IPS DF 4.7 (cell line): ENCODE results near the gene PRKCB.

ENCODE experiments used
- DNase-seq: peaks from one replicate; pipeline ENCODE4 v3.0.0-alpha.2; 2013; ENCODE audit warnings: low spot score; ENCODE audit errors: extremely low read depth

The PRKCB gene

DNA sequence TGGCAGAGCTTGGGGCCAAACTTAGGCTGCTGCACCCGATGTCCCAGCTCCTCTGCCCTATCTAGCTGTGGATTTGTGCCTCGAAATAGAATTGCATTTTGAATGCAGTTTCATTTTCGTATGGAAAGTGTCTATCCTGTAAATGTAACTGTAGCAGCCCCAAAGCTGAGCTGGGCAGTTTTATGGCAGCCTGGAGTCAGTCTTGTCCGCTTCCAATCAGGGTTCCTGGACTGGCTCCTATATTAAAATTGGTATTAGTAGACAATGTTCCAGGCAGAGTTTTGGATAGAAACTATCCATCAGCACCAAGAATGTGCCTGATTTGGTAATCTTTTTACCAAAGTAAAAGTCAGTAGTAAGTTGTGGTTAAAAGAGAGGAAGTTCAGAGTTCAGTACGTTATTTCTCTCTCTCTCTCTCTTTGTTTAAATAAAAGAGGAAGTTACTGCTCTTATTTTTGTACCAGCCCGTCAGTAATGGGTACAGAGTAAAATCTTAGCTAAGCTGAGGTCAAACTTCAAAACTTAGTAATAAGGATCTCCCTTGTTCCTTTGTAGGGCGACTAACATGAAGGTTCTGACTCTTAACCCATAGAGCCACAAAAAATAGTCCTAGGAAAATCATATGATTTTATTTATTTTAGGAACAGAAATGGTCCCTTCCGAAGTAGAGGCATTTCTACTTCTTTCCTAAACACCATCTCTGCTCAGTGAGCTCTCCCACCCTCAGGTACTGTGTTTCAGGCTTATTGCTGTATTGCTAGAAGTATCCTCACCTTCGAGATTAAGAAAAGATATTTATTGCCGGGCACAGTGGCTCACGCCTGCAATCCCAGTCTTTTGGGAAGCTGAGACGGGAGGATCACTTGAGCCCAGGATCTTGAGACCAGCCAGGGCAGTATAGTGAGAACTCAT is 28.0 kb downstream of the PRKCB start:
- DNase-seq: no peak

DNA sequence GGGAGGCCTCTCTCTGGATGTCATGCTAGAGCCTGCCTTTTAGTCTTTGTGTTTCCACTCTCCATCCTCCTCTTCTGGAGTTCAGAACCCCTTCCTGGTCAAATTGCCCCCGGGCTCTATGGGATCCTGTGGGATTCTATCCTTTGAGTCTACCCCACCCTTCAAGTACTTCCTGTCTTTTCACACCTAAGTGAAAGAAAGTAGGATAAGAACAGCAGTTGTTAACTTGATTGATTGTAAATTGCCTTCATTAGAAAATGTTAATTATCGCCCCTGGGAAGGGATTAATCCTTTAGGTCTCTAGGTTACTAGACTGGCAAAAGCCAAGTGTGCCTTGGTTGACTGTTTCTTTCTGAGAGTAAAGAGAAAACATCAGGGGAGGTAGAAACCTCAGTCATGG is 30.1 kb downstream of the PRKCB start:
- DNase-seq: no peak

DNA sequence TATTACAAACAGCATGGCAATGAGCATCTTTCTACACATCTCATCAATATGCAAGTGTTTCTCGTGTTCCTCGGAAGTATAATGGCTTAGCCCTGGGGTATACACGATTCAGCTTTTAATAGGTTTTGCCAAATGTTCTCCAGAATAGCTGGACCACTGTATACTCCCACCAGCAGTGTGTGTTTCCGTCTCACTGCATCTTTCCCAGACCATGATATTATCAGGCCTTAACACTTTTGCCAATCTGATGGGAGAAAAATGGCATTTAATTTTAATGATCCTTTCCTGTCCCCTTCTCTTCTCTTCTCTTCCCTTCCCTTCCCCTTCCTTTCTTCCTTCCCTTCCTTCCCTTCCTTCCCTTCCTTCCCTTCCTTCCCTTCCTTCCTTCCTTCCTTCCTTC is 30.8 kb downstream of the PRKCB start:
- DNase-seq: no peak

DNA sequence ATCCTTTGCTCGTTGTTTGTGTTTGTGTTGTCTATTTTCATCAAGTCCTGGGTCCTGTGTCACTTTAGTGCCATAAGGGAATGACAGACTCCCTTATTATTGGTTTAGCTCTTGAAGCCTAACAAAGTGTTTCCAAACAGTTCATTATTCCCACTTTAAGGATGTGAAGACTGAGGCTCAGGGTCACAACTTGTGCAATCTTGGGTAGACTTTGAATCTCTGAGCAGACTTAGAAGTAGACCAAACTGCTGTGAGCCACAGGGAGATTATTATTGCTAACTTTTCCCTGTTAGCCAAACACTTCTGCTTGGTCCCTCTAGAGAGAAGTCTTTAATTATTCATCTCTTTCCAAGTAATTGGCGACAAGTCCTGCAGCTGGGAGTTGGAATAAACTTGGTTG is 31.8 kb downstream of the PRKCB start:
- DNase-seq: no peak

DNA sequence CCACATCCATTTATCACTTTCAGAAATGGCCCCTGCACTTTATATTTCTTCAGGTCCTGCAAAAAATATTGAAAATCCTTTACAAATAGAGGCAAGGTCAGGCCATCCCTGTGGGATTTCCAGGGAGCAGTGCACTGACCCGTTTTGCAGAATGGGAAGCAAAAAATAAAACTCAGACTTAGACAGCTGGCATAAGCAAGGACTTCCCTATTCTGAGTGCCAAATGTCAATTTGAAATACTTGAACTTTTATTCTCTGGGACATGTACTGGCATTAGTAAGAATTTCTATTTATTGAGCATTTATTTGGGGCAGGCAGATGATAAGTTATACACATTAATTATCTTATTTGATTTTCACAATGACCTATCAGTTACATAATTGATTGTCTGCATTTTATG is 32.4 kb downstream of the PRKCB start:
- DNase-seq: no peak

DNA sequence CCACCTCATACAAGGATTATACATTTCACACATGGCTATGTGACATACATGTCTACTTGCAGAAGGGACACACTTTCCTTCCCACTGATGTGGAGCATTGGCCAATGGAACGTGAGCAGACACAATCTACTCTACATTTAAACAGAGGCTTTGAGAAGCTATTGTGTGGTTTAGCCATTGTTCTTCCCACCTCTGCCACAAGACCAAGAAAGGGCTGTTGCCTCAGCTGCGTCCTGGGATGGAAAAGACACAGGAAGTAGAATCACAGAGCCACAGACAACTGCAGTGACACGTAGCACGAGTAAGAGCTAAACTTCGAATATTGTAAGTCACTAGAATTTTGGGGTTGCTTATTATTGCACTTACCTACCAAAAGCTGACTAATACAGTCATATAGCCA is 33.3 kb downstream of the PRKCB start:
- DNase-seq: no peak

DNA sequence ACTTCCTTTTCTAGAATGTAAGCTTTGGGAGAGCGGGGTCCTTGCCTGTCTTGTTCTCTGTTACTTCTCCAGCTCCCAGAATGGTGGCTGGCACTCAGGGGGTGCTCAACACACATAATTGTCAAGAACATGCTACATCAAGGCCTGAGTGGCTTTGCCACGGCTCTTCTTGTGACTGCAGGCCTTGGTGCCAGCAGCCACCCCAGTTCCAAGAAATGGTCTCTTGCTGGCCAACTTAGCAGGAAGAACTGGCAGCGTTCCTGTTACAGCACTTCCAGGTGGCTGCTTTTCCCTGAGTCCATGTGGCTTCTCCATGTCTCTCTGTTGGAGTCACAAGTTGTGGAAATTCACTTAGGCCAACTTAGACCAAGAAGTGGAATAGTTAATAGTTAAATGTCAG is 36.1 kb downstream of the PRKCB start:
- DNase-seq: no peak

DNA sequence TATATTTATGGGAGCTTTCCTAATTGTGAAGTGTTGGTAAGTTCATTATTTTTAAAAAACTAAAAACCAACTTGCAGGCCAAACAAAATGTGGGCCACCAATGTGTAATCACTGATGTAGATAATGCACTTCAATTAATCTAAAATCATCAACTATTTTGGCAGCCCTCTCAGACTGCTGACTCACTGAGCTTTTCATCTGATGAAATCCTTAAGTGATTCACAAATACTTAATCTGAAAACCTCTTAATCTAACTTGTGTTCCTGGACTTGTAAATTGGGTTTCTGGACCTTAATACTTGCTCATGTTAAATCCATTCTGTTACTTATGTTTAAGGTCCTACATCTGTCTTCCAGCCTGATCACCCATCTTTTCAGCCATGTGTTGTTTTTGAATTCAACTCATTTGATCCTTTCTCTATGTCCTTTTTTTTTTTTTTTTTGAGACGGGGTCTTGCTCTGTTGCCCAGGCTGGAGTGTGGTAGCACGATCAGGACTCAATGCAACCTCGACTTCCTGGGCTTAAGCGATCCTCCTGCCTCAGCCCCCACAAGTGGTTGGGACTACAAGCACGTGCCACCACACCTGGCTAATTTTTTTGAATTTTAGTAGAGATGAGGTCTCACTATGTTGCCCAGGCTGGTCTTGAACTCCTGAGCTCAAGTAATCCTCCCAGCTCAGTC is 39.0 kb downstream of the PRKCB start:
- DNase-seq: no peak

DNA sequence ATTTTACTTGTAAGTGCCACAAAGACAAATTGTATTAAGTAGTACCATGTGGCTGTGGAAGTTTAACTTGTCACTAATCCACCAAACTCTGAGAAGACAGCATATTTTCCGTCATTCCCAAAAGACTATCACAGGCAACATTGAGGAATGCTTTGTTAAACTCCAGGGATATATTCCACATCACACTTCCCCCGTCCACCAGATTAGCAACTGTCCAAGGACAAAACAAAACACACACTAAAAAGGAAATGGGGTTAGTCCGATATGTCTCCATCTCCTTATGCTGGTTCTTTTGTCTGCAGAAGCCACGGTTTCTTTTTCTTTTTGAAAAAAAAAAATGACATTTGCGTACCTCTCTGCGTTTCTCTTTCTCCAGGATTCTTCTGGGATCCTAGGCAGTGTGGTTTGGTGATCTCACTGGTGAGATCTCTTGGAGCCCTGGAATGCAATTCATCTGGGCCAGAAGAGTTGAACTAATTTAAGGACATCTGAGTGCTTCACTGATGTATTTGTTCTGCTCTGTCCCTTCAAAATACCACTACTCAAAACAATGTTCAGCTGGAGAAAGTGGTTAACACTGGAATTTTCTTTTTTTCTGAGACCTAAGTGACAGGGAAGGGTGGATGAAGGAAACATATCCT is 40.6 kb downstream of the PRKCB start:
- DNase-seq: no peak

DNA sequence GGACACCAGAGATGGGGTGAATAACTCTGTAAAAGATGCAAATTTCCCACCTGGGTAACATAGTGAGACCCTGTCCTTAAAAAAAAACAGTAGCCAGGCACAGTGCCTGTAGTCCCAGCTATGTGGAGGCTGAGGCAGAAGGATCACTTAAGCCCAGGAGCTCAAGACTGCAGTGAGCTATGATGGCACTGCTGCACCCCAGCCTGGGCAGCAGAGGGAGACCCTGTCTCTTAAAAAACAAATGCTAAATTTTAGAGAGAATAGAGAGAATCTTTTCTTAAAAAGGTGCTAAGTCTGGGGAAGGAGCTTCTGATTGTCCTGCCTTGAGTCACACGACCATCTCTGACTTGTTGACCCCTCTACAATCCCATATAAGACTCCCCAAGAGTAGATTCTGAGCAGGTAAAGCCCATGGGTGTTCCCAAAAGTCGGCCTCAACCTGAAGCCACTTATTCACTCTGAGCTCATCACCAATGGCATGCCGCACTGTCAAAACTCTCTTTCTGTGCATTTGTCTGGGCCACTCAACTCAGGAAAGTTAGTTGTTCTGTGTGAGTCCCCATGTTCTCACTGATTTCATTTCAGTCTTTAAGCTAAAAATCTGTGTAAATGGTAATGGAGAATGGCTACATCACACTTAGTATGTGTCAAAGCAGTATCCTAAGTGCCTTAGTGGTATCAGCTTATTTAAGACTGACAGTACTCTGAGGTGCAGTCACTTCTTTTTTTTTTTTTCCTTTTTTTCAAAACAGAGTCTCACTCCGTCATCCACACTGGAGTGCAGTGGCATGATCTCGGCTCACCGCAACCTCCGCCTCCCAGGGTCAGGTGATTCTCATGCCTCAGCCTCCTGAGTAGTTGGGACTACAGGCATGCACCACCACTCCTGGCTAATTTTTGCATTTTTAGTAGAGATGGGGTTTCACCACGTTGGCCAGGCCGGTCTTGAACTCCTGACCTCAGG is 41.6 kb downstream of the PRKCB start:
- no peak for DNase-seq

DNA sequence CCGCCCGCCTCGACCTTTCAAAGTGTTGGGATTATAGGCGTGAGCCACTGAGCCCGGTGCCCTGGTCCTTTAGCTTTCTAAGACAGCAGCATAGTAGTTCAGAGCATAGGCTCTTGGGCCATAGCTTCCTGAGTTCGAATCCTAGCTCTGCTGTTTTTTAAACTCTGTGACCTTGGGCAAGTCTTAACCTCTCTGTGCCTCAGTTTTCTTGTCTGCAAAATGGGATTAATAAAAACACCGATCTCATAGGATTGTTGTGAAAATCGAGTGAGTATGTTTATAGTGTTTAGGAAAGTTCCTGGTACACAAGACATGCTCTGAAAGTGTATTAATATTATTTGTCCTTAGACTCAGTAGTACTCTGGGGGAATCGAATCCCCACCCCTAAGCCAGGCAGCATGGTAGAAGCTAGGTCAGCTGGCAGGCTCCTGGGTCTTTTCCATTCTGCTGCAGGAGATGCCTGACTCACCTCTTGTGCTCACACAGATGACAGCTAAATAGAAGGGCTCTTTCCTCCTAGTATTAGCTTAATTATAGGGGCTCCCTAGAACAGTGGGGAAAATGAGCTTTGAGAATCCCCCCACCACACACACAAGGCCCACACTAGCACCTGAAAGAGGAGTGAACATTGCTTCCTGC is 44.1 kb downstream of the PRKCB start:
- DNase-seq: no peak

DNA sequence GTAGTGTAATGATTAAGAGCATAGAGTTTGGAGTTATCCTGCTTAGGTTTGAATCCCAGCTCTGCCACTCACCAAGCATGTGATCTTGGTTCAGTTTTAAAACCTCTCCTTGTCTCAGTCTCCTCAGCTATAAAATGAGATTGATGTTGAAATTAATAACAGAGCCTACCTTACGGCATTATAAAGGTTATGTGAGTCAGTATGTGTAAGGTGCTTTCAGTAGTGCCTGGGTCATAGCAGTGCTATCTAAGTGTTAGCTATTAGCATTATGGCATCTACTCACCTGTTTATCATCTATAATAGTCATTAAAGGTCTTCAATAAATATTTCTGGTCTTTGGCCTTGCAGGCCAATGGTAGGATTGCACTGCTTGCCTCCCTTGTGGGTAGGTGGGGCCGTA is 53.4 kb downstream of the PRKCB start:
- no peak for DNase-seq

DNA sequence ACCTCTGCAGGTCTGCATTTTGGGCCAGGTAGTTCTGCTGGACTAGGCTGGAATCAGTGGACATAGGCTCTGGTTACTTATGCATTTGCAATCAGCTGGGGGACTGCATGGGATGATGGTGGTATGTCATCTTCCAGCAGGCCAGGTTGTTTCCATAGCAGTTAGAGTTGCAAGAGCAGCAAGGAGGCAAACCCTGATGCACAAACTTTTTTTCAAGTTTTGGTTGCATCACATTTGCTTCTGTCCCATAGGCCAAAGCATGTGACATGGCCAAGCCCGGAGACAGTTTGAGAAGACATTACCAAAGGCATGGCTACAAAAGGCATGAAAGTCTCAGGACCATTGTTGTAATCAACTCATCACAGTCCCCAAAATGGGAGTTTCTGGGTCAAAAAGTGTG is 58.2 kb downstream of the PRKCB start:
- DNase-seq: no peak

DNA sequence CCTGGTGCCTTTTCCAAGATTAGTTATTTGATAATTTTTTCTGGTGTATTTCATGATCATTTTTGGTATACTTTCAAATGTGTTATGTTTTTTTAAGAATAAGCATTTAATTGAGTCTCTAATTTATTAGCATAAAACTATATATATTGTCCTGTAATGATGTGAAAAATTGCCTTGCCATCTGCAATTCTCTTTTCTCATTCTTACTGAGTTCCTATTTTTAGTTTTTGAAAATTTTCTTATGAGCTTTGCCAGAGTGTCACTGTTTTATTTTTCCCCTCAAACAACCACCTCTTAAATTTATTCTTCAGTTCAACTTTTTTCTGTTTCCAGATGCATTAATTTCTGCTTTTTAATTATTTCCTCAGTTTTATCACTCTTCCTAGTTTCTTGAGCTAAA is 59.3 kb downstream of the PRKCB start:
- no peak for DNase-seq

DNA sequence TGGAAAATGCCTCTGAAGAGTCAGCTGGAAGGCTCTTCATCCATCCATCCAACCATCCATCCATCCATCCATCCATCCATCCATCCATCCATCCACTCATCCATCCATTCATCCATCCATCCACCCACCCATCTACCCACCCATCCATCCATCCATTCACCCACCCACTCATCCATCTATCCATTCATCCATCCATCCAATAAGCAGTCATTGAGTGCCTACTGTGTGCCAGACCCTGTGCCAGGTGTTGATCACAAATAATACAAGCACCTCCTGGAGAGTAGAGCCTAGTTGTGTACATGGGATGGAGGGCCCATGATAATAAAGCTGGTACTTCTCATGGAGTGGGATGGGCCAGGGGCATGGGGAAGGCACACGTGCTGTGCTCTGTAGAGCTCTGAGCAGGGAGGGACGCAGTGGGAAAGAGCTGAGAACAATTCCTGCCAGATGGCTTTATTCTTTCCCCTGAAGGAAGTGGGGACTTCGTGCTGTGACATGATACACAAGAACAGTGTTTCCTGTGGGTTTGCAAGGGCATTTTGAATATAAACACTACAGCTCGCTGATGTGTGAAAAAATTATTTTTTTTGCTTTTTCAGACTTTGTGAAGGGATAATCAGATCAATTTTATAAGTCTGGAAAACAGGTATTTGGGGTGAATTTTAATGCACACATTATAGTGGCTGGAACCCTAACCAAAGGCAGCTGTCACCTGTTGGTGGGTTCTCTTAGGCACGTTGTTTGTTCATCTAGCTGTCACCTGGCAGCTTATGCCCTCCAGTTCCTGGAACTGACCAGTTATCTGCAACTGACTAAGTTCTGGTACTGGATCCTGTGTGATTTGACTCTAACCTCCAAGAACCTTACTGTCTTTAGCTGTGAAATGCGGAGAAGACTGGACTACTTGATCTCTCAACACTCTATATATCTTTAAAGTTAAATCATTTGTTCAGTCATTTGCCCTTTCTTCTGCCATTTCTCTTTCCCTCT is 61.3 kb downstream of the PRKCB start:
- DNase-seq: no peak

DNA sequence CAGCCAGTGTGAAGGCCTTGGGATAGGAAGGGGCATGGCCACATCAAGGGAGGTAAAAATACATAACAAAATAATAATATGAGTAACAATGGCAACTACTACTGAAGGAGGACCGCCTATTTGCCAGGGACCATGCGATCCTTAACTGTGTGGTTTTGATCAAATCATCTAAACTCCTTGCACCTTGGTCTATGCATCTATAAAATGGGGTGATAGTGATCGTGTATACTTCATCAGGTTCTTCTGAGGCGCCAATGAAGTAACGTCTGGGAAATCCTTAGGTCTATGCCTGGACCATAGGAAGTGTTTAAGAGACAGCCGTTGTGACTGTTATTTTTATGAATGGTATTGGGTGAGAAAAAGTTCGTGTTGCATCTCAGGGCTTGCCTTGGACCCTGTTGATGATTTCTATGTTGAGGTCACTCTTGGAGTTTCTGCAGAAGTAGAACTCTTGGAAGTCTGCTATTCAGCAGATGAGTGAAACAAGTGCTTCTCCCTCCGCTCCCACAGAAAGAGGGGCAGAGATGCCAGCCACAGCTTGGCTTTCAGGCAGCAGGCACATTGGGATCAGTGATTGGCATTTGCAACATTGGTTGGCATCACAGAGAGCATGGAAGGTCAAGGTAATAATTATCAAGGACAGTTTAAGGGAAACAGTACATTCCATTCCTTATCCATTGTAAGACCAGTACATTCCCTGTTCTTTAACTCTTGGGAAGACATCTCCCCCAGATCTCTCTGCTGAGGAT is 63.1 kb downstream of the PRKCB start:
- no peak for DNase-seq

DNA sequence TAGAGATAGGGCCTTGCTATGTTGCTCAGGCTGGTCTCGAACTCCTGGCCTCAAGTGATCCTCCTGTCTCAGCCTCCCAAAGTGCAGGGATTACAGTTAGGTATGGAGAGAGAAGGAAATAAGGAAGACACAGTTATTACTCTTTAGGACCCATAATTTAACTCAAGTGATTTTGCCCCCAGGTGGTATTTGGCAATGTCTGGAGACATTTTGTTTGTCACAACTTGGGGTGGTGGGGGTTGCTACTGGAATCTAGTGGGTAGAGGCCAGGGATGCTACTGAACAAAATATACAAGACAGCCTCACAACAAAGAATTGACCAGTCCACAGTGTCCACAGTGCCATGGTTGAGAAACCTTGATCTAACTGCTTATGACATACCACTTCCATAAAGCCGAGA is 64.1 kb downstream of the PRKCB start:
- DNase-seq: no peak

DNA sequence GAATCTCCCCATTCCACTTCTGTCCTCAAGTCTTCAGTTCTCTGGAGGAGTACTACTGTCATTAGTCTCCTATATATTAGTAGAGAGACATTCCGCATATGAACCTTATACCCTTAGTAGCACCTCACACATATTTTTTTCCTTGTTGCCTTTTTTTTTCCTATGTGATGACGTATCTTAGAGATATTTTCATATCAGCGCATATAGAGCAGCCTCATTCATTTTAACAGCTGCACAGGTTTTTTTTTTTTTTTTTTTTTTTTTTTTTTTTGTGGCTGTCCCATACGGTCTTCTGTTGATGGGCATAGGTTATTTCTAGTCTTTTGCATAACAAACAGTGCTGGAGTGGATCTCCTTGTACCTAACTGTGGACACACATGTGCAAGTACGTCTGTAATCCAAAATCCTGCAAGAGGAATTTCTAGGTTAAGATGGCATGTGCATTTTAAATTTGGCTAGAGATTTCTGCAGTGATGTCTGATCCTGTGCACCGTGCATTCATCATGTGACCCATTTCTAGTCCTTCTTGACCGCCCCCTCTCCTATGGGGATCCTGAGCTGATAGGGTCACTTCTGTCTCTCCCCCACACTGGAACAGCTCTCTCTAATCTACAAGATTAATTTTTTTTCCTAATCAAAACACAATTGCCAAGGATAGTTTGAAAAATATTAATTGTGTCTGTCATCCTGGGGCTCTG is 64.8 kb downstream of the PRKCB start:
- DNase-seq: no peak
